HG02610 (cell line): ENCODE data around the gene STEAP1B.
"Not testable (repeated sequence)": the region's sequence is repeated elsewhere in the genome, so short reads cannot be mapped to it uniquely, and the experiment has no call there.

Experiments used
- ATAC-seq: cut with Tn5 transposase; IDR thresholded peaks from one replicate; pipeline ENCODE4 v1.9.1; 2021; ENCODE audit warnings: mild to moderate bottlenecking, moderate library complexity; ENCODE audit not compliant: unreplicated experiment

STEAP1B gene

GRCh38 chr7:22460363-22460988, 39.5 kb downstream of the STEAP1B start:
- ATAC-seq = no peak

GRCh38 chr7:22457471-22457870, 42.5 kb downstream of the STEAP1B start:
- ATAC-seq = no peak

- no peak for ATAC-seq
These were observed 45.5 kb downstream of the STEAP1B start for GRCh38 chr7:22454446-22454845.

- no peak for ATAC-seq
These were observed 46.9 kb downstream of the STEAP1B start for GRCh38 chr7:22452960-22453558.

- ATAC-seq = no peak
These were observed 47.6 kb downstream of the STEAP1B start for GRCh38 chr7:22452142-22452959.

GRCh38 chr7:22450013-22450412, 50.0 kb downstream of the STEAP1B start:
- ATAC-seq = not testable (repeated sequence)

- ATAC-seq = peak; percentile 82
These were observed 52.2 kb downstream of the STEAP1B start for GRCh38 chr7:22447762-22448161.

- peak; percentile 22 for ATAC-seq
These were observed 53.0 kb downstream of the STEAP1B start for GRCh38 chr7:22447008-22447407.

- ATAC-seq = no peak
These were observed 54.1 kb downstream of the STEAP1B start for GRCh38 chr7:22445853-22446252.

- peak; percentile 28 for ATAC-seq
These were observed 54.7 kb downstream of the STEAP1B start for GRCh38 chr7:22445140-22445743.

GRCh38 chr7:22444181-22444971, 55.6 kb downstream of the STEAP1B start:
- ATAC-seq = no peak

- no peak for ATAC-seq
These were observed 56.4 kb downstream of the STEAP1B start for GRCh38 chr7:22443370-22444180.

- no peak for ATAC-seq
These were observed 57.1 kb downstream of the STEAP1B start for GRCh38 chr7:22442882-22443369.

- no peak for ATAC-seq
These were observed 57.7 kb downstream of the STEAP1B start for GRCh38 chr7:22442187-22442881.

- no peak for ATAC-seq
These were observed 58.8 kb downstream of the STEAP1B start for GRCh38 chr7:22441157-22441556.

GRCh38 chr7:22438994-22439393, 61.0 kb downstream of the STEAP1B start:
- ATAC-seq = no peak

GRCh38 chr7:22436552-22436951, 63.4 kb downstream of the STEAP1B start:
- ATAC-seq = not testable (repeated sequence)

GRCh38 chr7:22435720-22436119, 64.3 kb downstream of the STEAP1B start:
- peak; percentile 6 for ATAC-seq

GRCh38 chr7:22435105-22435504, 64.9 kb downstream of the STEAP1B start:
- ATAC-seq = peak; percentile 89
